K562 (cell line): ENCODE measurements around the gene TM4SF20. TPM values are rescaled to one million over a fixed set of nuclear protein-coding genes. Genes with fewer than 3 reads are reported as not detected.

Experiments used
- KDM5B ChIP-seq: fragments of 200-600 bp; sonication (generic); IDR thresholded peaks from 2 replicates; pipeline ENCODE4 v1.6.1; 2012; ENCODE audit warnings: low read depth, mild to moderate bottlenecking, moderate library complexity, low read length, control low read depth, inconsistent platforms; ENCODE audit not compliant: insufficient replicate concordance
- MBD2 ChIP-seq: sonication (generic); IDR thresholded peaks from 2 replicates; pipeline ENCODE4 v1.6.1; 2016; ENCODE audit warnings: low read depth, borderline replicate concordance
- NKRF ChIP-seq: fragments of 450-650 bp; IDR thresholded peaks from 2 replicates; pipeline ENCODE4 v1.6.1; 2016; ENCODE audit warnings: borderline replicate concordance
- RAD51 ChIP-seq: fragments of 450-650 bp; IDR thresholded peaks from 2 replicates; pipeline ENCODE4 v1.7.1; 2016; ENCODE audit warnings: low read depth, mild to moderate bottlenecking, borderline replicate concordance
- RBBP5 ChIP-seq: fragments of 200-600 bp; sonication (generic); IDR thresholded peaks from 2 replicates; pipeline ENCODE4 v1.6.1; 2012; ENCODE audit warnings: borderline replicate concordance, mild to moderate bottlenecking, low read length, control low read depth, inconsistent platforms; ENCODE audit not compliant: insufficient read depth, poor library complexity, severe bottlenecking
- SMARCA5 ChIP-seq: fragments of 450-650 bp; IDR thresholded peaks from 2 replicates; pipeline ENCODE4 v1.6.1; 2016
- TSC22D4 ChIP-seq: fragments of 450-650 bp; IDR thresholded peaks from 2 replicates; pipeline ENCODE4 v1.6.1; 2016; ENCODE audit warnings: missing genetic modification characterization, missing biosample characterization, control low read depth
- ZBTB1 ChIP-seq: sonication (generic); formaldehyde crosslinking; IDR thresholded peaks from 2 replicates; pipeline ENCODE4 v1.8.1; 2023; ENCODE audit warnings: missing genetic modification reagents, low read depth, mild to moderate bottlenecking, borderline replicate concordance
- ZBTB34 ChIP-seq: fragments of 250-450 bp; sonication (Bioruptor Pico); IDR thresholded peaks from 2 replicates; pipeline ENCODE4 v1.8.0; 2021; ENCODE audit warnings: mild to moderate bottlenecking, moderate library complexity
- ZC3H4 ChIP-seq: sonication (generic); formaldehyde crosslinking; IDR thresholded peaks from 2 replicates; pipeline ENCODE4 v1.9.0; 2021; ENCODE audit warnings: missing genetic modification reagents, borderline replicate concordance
- ZNF785 ChIP-seq: fragments of 250-450 bp; sonication (Bioruptor Pico); IDR thresholded peaks from 2 replicates; pipeline ENCODE4 v1.4.0; 2020; ENCODE audit warnings: mild to moderate bottlenecking
- polyA plus RNA-seq, 8 experiments: library from polyadenylated mRNA; depleted of rRNA in 4 of 8; stranded (reverse) in 5 of 8; unstranded in 3 of 8; fragments of >200 nt; fragmentation: Nextera tagmentation in 2 of 8; fragmentation: Illumina TruSeq in 1 of 8; extraction: Ambion mirVana in 2 of 8; extraction: Trizol in 1 of 8; gene quantifications; 2 replicates each; pipeline versions ENCODE4 v1.2.1 to v1.2.3, GENCODE V29; 2011 to 2014; ENCODE audit warnings: inconsistent platforms in 1 of 8, missing spikeins in 1 of 8
- total RNA-seq, 7 experiments: library from RNA; depleted of rRNA in 6 of 7; stranded (reverse); fragments of >200 nt in 6 of 7; fragmentation: Illumina TruSeq in 2 of 7; extraction: Trizol in 2 of 7; gene quantifications; 2 replicates each; pipeline versions ENCODE4 v1.2.1 to v1.2.3, GENCODE V29; 2011 to 2021; ENCODE audit warnings: low replicate concordance in 1 of 7

TM4SF20 gene
- total and polyA plus RNA-seq, 9 of the 15 experiments (the other 6 are each of a cell fraction or from before 2014, with no cell fraction given) = not detected

GRCh38 chr2:227411320-227411989 lies 32.3 kb upstream of the TM4SF20 start (continued):
- TF ChIP-seq NKRF (no peak), RBBP5 (no peak), SMARCA5 (no peak), ZNF785 (CRISPR knock-in tag) (no peak), KDM5B (no peak), RAD51 (no peak), TSC22D4 (no peak), ZBTB34 (no peak), MBD2 (no peak), ZC3H4 (CRISPR knock-in tag) (no peak), ZBTB1 (no peak)
- TF ChIP-seq, all 486 proteins: peak for 0
